GM21390 (cell line): ENCODE measurements around the gene TIPRL.
"Not testable (repeated sequence)": the region's sequence is repeated elsewhere in the genome, so short reads cannot be mapped to it uniquely, and the experiment has no call there.

Source experiments
- ATAC-seq: cut with Tn5 transposase; IDR thresholded peaks from one replicate; pipeline ENCODE4 v1.9.1; 2021; ENCODE audit not compliant: unreplicated experiment

Gene TIPRL

DNA sequence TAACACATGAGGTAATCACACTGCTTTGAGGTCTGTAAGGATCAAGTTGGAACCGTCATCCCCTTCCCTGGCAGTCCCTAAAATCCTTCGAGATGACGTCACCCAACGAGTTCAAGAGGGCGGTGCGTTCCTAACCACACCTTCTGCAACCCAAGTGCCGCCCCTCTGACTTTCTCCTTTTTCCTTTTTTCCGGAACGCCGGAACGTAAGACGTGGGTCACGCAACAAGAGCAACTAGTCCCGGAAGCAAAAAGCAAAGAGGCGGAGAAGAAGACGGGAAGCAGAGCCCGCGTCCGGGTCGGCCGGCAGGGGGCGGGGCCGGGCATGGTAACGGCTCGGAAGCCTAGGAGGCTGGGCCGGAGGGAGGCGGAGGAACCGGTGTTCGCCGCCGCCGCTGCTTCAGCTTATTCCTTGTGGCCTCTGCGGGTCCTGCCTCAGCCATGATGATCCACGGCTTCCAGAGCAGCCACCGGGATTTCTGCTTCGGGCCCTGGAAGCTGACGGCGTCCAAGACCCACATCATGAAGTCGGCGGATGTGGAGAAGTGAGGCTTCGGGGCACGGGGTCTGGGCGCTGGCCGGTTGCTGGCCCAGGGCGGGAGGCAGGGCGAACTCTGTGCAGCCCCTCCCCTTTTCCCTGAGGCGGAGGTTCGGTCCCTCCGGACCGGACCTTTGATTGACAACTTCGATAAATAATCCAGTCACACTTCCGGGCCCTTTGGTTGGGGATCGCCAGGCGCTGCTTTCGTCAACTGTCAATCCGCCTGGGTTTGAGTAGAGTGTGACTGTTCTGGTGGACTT, at the start of gene TIPRL:
Gene TIPRL (plus strand): TSS at position 325 of the 800 bp plus-strand sequence. CDS start 116 bp downstream, at position 441.
- ATAC-seq, result peak; percentile 95

GRCh38 chr1:168129933-168130332, 48.8 kb upstream of the TIPRL start:
- no peak for ATAC-seq

DNA sequence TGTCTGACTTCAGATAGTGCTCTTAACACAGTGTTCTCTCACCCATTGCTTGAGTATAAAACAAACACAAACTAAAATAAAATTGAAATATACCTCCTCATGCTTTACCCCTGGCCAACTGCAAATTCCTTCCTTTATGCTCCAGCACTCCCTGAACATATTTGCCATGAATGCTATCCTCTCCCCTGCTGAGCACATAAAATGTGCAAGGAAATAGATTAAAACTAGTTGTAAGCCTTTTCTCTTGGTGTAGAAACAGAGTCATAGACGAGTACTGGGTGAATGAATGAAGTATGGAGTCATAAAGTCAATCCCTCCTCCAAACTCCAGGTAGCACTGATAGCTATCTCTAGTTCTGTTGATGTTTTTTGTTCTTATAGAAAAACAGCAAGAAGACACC, 44.6 kb upstream of the TIPRL start:
- no peak for ATAC-seq

- no peak for ATAC-seq
Observed at GRCh38 chr1:168134642-168135041, 44.1 kb upstream of the TIPRL start.

GRCh38 chr1:168135116-168135920, 43.4 kb upstream of the TIPRL start:
- no peak for ATAC-seq

DNA sequence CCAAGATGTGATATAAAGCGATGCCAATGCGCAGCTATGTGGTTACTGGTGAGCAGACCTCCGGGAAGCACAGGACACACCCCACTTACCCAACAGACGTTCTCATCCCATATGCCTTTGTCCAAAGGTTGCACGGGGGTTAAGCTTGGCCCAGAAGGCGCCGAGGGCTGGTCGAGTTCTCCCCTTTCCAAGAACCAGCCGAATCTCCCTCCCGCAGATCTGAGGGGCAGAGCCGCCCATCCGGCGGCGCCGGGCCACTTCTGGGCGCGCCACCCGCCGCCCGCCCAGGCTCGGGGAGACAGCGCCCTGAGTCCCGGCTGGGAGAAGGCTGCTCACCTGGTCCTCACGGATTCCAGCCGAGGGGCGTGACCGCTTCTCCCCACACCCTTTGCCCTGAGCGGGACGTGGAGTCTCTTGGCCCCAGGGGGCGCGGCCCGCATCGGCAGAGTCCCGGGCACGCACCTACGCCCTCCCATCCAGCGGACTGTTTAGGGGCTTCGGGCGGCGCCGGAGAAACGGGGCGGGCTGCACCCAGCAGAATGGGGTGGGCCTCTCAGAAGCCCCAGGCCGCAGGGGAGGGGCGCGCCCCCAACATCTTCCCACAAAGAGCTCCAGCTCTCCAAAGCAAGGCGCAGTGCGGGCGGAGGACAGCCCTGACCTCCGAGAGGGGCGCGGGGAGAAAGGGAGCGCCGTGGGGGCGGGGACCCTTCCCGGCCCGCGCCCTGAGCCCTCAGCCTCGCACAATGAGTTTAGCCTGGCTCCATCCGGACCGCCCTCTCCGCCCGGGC, 42.6 kb upstream of the TIPRL start:
- peak; percentile 19 for ATAC-seq

GRCh38 chr1:168136709-168137514, 41.9 kb upstream of the TIPRL start, which contains the start of gene GPR161:
GPR161 (minus strand) TSS chr1:168136930; CDS start chr1:168104850, 32,080 bp downstream.
- peak; percentile 46 for ATAC-seq

GRCh38 chr1:168137515-168137821, 41.3 kb upstream of the TIPRL start:
- no peak for ATAC-seq

- no peak for ATAC-seq
Observed at GRCh38 chr1:168138134-168138533, 40.6 kb upstream of the TIPRL start.

GRCh38 chr1:168139070-168139469, 39.7 kb upstream of the TIPRL start:
- ATAC-seq, result no peak

GRCh38 chr1:168141871-168142385, 36.8 kb upstream of the TIPRL start:
- ATAC-seq, result no peak

DNA sequence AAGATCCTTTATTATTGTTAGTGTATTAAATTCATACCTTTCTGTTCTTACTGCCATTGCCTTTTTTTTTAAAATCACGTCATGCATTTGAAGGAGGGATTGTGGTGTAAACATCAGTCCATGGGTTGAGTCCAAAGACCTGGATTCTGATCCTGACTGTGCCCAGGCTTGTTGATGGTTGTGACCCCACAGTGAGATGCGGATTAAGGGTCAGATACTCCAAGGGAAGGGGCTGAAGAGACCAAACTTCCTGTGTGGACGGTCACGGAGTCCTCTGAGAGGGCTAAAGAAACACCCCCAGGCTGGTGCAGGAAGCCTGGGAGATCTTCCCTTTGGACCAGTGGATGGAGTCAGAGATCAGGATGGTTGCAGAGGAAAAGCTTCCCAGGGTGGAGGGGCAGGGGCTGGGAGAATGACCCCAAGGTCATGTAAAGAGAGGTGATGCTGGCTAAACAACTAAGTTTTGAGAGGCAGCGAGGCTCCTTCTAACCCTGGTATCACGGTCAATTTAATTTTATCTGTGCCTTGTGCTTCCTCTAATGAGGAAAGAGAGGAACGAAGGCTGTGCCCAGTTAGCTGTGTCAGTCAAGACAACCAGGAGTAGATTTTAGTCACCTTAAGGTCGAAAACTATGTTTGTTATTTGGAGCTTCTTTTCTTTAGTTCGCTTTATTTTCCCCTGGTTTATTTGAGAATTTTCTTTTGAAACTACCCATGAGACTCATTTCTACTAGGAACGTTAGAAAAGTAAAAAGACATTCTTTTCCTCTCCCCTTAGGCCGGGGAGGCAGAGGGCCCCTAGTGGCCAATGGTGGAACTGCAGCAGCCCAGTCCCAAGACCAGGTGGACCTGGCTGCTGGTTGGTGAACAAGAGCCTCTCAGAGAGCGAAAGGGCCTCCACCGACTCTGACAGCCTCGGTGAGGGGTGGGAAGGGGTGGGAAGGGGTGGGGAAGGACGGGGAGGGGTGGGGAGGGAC, 33.3 kb upstream of the TIPRL start:
- ATAC-seq, result peak; percentile 95

- ATAC-seq, result no peak
Observed at GRCh38 chr1:168146160-168146539, 32.6 kb upstream of the TIPRL start.

GRCh38 chr1:168146626-168147025, 32.1 kb upstream of the TIPRL start:
- ATAC-seq, result no peak

- ATAC-seq, result peak; percentile 59
Observed at GRCh38 chr1:168148916-168149315, 29.8 kb upstream of the TIPRL start.

DNA sequence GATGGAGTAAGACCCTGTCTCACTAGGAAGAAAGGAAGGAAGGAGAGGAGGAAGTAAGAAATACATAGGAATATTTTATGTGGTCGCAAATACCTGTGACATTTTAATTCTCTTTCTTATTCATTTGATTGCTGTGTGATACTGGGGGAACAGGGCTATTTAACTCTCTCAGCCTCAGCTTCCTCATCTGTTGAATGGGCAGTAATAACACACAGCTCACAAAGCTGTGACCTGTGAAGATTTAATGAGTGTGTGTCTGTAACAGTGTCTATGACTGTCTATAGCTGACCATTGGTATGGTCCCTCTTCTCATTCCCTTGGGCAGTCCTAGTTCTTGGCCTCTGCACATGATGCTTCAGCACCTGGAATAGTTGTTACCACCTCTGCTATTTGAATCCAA, 28.5 kb upstream of the TIPRL start:
- ATAC-seq, result no peak

DNA sequence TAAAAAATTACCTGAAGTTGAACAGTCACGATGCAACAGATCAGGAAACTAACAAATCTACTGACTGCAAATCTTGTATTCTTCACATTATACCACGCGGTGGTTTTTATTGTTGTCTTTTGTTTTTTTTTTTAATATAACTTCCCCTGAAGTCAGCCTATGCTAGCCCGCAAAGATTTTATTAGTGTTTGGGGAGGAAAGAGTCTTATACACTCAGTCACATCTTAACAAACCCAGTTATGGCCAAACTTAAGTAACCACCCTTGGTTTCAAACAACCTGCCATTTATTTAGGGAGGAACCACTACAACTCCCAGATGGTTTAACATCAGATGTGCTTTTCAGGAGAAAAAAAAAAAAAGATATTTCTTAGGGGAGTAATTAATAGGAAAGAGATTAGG, 26.8 kb upstream of the TIPRL start:
- ATAC-seq, result no peak

GRCh38 chr1:168154707-168155106, 24.1 kb upstream of the TIPRL start:
- not testable (repeated sequence) for ATAC-seq

- no peak for ATAC-seq
Observed at GRCh38 chr1:168155910-168156309, 22.9 kb upstream of the TIPRL start.
